Osteoblast (primary cell): ENCODE data around the gene FOXI2. TPM values are rescaled to one million over a fixed set of nuclear protein-coding genes. Genes with fewer than 3 reads are reported as not detected.
A peak's percentile ranks its signal among the peaks of the same experiment; 100 is the strongest.

Source experiments
- DNase-seq: peaks from one replicate; pipeline ENCODE4 v3.0.0; 2011; ENCODE audit warnings: low spot score, mixed read lengths; ENCODE audit not compliant: insufficient read length; ENCODE audit errors: missing footprints
- H2AFZ ChIP-seq: 2 replicates; pipeline ENCODE4 v1.6.0; 2011; ENCODE audit warnings: mild to moderate bottlenecking, low read length
- H3K27ac ChIP-seq: 2 replicates; pipeline ENCODE4 v1.5.1; 2011; ENCODE audit warnings: mild to moderate bottlenecking, low read depth, low read length, moderate library complexity
- H3K27me3 ChIP-seq: 2 replicates; pipeline ENCODE4 v1.6.0; 2012; ENCODE audit warnings: mild to moderate bottlenecking, control low read depth, inconsistent platforms, low read length, moderate library complexity; ENCODE audit not compliant: insufficient read depth
- H3K36me3 ChIP-seq: 2 replicates; pipeline ENCODE4 v1.5.1; 2011; ENCODE audit warnings: mild to moderate bottlenecking, low read length, control low read depth, moderate library complexity; ENCODE audit not compliant: insufficient read depth
- H3K4me1 ChIP-seq: 2 replicates; pipeline ENCODE4 v1.5.1; 2011; ENCODE audit warnings: mild to moderate bottlenecking, low read length, control low read depth, moderate library complexity; ENCODE audit not compliant: insufficient read depth
- H3K4me2 ChIP-seq: 2 replicates; pipeline ENCODE4 v1.6.0; 2011; ENCODE audit warnings: mild to moderate bottlenecking, low read length; ENCODE audit not compliant: insufficient read depth
- H3K4me3 ChIP-seq: fragments of 200-600 bp; sonication (generic); 3 replicates; pipeline ENCODE4 v1.5.1; 2012; ENCODE audit warnings: mild to moderate bottlenecking, low read length, inconsistent platforms; ENCODE audit not compliant: insufficient read depth
- H3K79me2 ChIP-seq: 2 replicates; pipeline ENCODE4 v1.6.0; 2012; ENCODE audit warnings: mild to moderate bottlenecking, low read length, control low read depth, inconsistent platforms; ENCODE audit not compliant: insufficient read depth
- H3K9me3 ChIP-seq: 2 replicates; pipeline ENCODE4 v1.5.1; 2011; ENCODE audit warnings: low read depth, low read length, control low read depth
- H4K20me1 ChIP-seq: 2 replicates; pipeline ENCODE4 v1.6.0; 2012; ENCODE audit warnings: mild to moderate bottlenecking, low read length, control low read depth; ENCODE audit not compliant: insufficient read depth
- total RNA-seq: library from RNA; depleted of rRNA; stranded (reverse); fragments of >200 nt; gene quantifications from 2 replicates; pipeline ENCODE4 v1.2.3, GENCODE V29; 2012
- TF ChIP-seq, protein P1 (sequence below): IDR thresholded peaks from 2 replicates; pipeline ENCODE4 v1.5.1; 2011; ENCODE audit warnings: mild to moderate bottlenecking, low read depth, low read length, moderate library complexity; ENCODE audit errors: extremely low read depth

FOXI2 gene
- total RNA-seq, 1 donor, result not detected

DNA sequence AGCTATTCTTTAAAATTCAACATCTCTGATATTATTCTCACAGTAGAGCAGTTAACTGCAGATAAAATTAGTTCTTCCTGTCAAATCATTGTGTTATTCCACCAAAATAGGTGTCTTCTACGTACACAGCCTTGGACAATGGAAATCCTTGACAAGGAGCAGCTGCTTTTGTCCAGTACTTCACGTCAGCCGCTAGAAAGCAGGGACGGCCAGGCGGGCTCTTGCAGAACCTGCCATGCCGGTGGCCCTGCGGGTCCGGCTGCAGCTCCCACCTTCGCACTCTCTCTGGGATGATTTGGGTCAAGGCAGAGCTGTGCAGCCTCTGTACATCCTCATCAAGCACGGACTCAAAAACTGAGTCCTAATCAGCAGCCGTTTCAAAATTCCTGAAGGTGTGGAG, 2.2 kb upstream of the FOXI2 start:
- Histone ChIP-seq H3K4me3 (no peak overlapping the region), H3K9me3 (no peaks in the 10 kb centered on the region), H3K4me1 (no peaks in the 10 kb centered on the region), H4K20me1 (no peaks in the 10 kb centered on the region), H3K27me3 (peaks cover 29% of the 10 kb centered on the region), H3K79me2 (no peaks in the 10 kb centered on the region), H3K36me3 (no peaks in the 10 kb centered on the region), H3K4me2 (no peak overlapping the region), H2AFZ (no peak overlapping the region), H3K27ac (no peak overlapping the region)
- peak; percentile 72 for DNase-seq
- TF ChIP-seq, protein P1, sequence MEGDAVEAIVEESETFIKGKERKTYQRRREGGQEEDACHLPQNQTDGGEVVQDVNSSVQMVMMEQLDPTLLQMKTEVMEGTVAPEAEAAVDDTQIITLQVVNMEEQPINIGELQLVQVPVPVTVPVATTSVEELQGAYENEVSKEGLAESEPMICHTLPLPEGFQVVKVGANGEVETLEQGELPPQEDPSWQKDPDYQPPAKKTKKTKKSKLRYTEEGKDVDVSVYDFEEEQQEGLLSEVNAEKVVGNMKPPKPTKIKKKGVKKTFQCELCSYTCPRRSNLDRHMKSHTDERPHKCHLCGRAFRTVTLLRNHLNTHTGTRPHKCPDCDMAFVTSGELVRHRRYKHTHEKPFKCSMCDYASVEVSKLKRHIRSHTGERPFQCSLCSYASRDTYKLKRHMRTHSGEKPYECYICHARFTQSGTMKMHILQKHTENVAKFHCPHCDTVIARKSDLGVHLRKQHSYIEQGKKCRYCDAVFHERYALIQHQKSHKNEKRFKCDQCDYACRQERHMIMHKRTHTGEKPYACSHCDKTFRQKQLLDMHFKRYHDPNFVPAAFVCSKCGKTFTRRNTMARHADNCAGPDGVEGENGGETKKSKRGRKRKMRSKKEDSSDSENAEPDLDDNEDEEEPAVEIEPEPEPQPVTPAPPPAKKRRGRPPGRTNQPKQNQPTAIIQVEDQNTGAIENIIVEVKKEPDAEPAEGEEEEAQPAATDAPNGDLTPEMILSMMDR, result no peak

- Histone ChIP-seq H3K27me3 (peaks cover 29% of the 10 kb centered on the region), H3K4me1 (no peaks in the 10 kb centered on the region), H3K9me3 (no peaks in the 10 kb centered on the region), H2AFZ (no peak overlapping the region), H3K4me2 (no peak overlapping the region), H3K4me3 (no peak overlapping the region), H3K79me2 (no peaks in the 10 kb centered on the region), H4K20me1 (no peaks in the 10 kb centered on the region), H3K27ac (no peak overlapping the region), H3K36me3 (no peaks in the 10 kb centered on the region)
- DNase-seq, result peak; percentile 74
- TF ChIP-seq, protein P1, result no peak
Measured at GRCh38 chr10:127735156-127735555, 1.8 kb upstream of the FOXI2 start.

- no peak overlapping the region for H2AFZ ChIP-seq
- no peaks in the 10 kb centered on the region for H4K20me1 ChIP-seq
- no peaks in the 10 kb centered on the region for H3K79me2 ChIP-seq
- TF ChIP-seq, protein P1, result no peak
- no peak overlapping the region for H3K4me3 ChIP-seq
- DNase-seq, result peak; percentile 65
- no peaks in the 10 kb centered on the region for H3K36me3 ChIP-seq
- peaks cover 29% of the 10 kb centered on the region for H3K27me3 ChIP-seq
- H3K27ac ChIP-seq, result no peak overlapping the region
- H3K9me3 ChIP-seq, result no peaks in the 10 kb centered on the region
- H3K4me2 ChIP-seq, result no peak overlapping the region
- H3K4me1 ChIP-seq, result no peaks in the 10 kb centered on the region
Measured at GRCh38 chr10:127735723-127736221, 1.2 kb upstream of the FOXI2 start.

GRCh38 chr10:127736222-127736914, 617 bp upstream of the FOXI2 start:
- Histone ChIP-seq H3K9me3 (no peaks in the 10 kb centered on the region), H4K20me1 (no peaks in the 10 kb centered on the region), H3K4me2 (no peak overlapping the region), H3K4me1 (no peaks in the 10 kb centered on the region), H3K36me3 (no peaks in the 10 kb centered on the region), H3K27ac (no peak overlapping the region), H3K79me2 (no peaks in the 10 kb centered on the region), H3K27me3 (peaks cover 29% of the 10 kb centered on the region), H3K4me3 (no peak overlapping the region), H2AFZ (no peak overlapping the region)
- DNase-seq, result no peak
- TF ChIP-seq, protein P1, result no peak
